T1000 (cell line): ENCODE data around the gene RXRA.
"Not testable (repeated sequence)": the region's sequence is repeated elsewhere in the genome, so short reads cannot be mapped to it uniquely, and the experiment has no call there.

Experiments
- DNase-seq: peaks from one replicate; lab custom pipeline; 2025; ENCODE audit warnings: mixed read lengths; lab: John Stamatoyannopoulos, UW

The RXRA gene

GRCh38 chr9:134307674-134308638, 18.3 kb upstream of the RXRA start:
- DNase-seq: no peak

GRCh38 chr9:134308639-134309220, 17.5 kb upstream of the RXRA start:
- DNase-seq: not testable (repeated sequence)

DNA sequence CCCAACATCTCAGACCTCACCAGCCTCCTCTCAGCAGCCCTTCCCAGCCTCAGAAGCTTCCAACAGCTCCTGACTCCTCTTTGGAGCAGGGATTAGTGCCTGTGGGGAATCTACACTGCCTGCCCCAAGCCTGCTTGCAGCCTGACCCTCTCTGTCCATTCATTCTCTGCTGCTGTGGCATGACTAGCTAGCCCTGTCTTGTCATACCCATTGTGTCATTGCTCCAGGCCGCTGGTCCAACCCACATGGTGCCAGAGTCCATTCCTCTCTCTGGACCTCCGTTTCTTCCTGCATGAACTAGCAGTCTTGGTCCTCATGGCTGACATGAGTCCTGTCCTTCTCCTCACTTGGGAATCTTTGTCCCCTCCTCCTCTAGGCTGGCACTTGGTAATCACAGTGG, 12.8 kb upstream of the RXRA start:
- no peak for DNase-seq

GRCh38 chr9:134314039-134314949, 12.0 kb upstream of the RXRA start:
- no peak for DNase-seq

GRCh38 chr9:134314950-134315715, 11.1 kb upstream of the RXRA start:
- DNase-seq: no peak

DNA sequence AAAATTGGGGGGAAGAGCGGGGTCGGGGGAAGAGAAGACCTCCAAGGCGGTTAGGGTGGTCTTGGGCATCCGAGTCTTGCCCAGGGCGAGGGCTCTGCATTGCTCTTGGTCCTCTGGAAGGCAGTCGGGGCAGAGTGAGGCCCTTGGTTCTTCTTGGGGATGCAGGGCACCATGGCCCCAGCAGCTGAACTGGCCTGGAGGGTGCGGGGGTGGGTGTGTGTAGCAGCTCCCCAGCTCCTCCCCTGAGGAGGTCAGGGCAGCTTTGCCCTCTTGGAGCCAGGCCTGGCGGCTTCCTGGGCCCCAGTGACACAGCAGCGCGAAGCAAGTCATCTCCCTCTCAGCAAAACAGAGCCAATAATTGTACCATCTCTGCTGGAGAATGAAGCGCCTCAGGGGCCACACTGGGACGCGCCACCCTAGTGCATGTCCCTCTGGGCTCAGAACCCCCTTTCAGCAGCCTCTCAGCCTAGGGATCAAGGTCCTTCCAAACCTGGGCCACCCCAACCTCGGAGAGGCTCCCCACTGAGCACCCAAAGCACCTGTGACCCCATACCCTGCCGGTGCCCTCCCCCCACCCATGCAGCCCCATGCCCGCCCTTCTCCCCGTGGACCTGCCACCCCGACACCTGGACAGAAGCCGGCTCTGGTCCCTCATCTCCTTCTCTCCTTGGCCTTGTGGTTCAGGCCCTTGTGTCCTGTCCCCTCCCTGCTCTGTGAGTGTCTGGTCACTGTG, 10.4 kb upstream of the RXRA start:
- no peak for DNase-seq

DNA sequence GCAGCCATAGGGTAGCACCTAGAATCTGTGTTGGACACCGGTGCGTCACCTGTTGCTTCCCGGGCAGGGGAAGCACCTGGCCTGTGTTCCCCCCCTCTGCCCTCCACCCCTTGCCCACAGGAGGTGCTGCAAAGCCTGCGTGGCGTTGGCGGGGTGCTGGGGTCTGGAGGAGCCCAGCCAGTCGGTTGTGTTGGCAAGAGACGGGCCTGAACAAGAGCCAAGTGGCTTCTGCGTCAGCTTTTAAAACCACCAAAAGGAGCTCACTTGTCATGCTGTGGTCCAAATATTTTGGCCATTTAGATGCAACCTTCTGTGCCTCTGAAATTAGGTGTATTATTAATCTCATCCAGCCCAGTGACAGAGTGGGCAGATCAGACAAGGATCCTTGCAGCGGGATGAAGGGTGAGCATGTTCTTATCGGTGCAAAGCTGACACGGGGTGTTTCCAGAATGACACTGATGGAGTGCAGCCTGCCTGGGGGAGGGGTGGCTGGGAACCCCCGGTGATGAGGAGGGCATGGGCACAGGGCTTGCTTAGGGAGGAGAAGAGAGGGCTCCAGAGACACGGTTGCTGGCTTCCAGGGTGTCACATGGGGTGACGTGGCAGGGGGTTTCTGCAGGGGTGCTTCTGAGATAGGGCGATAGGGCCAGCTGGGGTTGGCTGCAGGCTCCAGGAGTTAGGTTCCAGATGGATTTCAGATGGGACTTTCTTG, 9.7 kb upstream of the RXRA start:
- no peak for DNase-seq

GRCh38 chr9:134317400-134317789, 8.9 kb upstream of the RXRA start:
- DNase-seq: no peak

- DNase-seq: no peak
These were observed 8.4 kb upstream of the RXRA start for GRCh38 chr9:134317790-134318414.

DNA sequence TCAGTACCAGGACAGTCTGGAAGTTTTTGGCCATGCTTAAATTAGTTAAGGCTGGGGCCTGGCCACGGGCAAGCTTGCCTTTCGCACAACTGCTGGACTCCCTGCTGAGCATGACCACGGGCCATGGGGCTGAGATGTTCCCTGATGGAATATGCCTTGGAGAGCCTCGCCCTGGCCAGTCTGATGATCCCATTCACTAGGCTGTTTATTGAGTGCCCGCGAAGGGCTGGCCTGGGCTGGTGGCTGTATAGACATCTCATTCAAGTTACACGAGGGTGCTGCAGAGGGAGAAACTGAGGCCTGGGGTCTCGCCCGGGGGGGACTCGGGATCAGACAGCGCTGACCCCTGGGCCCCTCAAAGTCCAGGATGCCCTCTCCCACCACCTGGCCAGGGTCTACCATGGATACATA, 7.8 kb upstream of the RXRA start:
- DNase-seq: no peak

DNA sequence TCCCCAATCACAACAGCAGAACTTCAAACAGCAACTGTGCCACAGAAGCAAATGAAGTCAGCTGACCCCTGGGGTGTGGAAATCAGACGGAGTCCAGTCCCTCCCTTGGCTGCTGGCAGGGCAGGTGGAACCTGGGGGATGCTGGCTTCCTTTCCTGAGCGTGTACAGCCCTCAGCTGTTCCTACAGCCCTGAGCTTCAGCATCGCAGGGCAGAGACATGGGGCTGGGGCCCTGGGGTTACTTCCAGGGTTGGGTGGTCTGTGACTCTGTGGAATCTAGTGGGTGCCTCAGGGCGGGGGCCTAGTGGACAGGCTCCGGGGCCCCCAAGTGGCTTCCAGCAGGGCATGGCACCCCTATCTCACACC, 7.3 kb upstream of the RXRA start:
- no peak for DNase-seq

GRCh38 chr9:134319306-134320125, 6.7 kb upstream of the RXRA start:
- no peak for DNase-seq

DNA sequence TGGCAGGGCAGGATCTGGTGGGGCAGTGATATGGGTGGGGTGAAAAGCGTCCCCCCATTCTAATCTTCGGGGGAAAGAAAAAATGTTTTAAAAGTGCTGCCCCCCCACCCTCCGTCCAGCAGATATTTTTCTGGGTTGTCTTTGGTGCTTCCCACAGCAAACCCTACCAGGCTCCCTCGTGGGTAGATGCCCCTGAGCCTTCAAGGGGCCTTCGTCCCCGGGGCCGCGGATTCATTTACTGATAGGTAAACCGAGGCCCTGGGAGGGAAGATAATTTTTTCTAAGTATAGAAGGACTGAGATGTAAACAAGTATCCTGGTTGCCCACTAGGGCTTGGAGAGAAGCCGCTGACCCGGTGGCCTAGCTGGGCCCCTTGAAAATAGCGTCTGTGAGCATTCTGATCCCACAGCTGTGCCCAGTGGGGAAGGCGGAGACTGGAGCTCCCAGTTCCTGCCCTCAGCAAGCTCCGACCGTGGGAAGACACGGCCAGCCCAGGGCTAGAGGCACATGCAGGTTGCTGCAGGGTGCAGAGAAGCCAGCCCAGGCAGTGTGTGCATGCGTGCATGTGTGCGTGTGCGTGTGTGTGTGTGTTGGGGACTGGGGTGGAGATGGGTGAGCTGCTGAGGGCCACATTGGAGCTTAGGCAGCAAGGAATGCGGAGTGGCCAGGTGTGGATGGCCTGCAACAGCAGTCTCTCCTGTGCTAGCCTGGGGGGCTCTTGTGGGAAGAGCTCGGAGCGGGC, 6.0 kb upstream of the RXRA start:
- DNase-seq: no peak

- DNase-seq: no peak
These were observed 5.3 kb upstream of the RXRA start for GRCh38 chr9:134320868-134321471.

DNA sequence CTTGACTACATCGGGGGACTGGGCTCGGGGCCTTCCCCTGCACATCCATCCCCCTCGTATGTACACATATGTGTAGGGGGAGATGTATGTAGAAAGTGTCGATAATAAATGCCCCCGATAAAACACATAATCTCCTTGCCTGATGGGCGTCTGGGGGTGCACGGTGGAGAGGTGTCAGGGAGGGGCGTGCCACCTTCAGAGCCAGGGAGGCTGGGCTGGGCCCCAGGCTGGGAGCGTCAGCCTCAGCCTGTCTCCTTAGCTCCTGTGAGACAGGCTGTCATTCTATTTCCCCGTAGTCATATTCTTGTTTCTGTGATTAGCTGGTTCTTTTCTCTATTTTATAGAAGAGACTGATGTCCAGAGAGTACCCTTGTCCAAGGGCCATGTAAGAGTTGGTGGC, 4.7 kb upstream of the RXRA start:
- no peak for DNase-seq

DNA sequence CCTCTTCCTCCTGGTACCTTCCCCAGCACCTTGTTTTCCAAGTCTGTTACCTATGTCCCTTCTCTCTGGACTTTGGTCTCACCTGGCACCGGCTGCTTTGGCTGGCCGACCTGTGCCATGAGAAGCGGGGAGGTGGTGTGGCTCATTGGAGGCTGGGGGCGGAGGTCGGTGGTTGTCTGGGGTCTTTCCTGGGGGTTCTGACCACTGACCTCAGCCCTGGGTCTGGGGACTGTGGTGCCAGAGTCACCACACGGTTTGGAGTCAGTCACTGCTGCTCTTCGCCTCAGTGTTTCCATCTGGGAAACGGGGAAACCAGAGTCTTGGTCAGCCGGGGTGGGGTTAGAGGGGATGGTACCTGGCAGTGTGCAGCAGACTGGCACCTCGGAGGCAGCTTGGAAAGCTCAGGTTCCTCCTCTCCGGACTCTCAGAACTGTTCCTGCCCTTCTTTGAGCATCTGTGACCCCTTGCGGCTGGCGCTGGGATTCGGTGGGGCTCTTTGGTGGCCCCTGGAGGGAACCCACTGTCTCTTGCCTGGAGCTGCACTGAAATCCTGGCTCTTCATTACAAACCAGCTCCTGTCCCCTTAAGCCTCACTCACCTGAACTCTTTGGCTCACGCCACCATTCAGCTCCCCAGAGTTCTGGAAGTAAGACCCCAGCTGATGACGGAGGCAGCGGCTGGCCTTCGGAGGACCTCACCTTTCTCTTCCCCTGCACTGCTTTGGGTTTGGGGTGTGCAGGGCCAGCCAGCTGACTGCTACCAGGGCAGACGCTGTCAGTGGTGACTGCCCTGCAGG, 4.1 kb upstream of the RXRA start:
- DNase-seq: no peak

DNA sequence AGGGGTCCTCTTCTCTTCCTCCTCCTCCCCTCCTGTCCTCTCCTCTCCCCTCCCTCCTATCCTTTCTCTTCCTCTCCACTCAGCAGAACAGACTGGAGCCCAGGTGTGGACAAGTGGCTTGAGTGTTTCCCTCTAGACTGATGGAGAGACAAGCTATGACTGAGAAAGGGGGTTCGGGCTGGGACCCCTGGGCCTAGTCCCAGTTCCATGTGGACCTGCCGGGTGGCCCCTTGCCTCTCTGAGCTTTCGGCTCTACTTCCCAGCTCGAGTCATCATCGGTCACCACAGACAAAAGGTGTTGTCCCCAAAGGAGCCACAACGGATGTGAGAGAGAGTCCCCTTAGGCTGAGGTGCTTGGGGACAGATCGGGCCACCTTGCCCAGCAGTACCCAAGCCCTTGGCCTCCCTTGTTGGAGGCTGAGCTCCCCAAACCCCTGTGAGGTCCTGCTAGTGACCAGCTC, 3.4 kb upstream of the RXRA start:
- DNase-seq: no peak
